SK-N-SH (cell line): ENCODE data around the gene RPS5. TPM values are rescaled to one million over a fixed set of nuclear protein-coding genes. Genes with fewer than 3 reads are reported as not detected.

ENCODE experiments used
- CTCF ChIA-PET: fragments of 300-600, 350-600 bp; formaldehyde crosslinking; extraction: SDS; loops from one replicate; lab custom pipeline; 2021; lab: Yijun Ruan, JAX
- POLR2A ChIA-PET: fragments of 350-600 bp; sonication (Branson Sonifier 250); formaldehyde crosslinking; extraction: SDS; loops from one replicate; lab custom pipeline; 2020; ENCODE audit warnings: antibody characterized with exemption, inconsistent platforms; lab: Yijun Ruan, JAX
- DNase-seq: peaks from one replicate; pipeline ENCODE4 v3.0.0; 2012
- H2AFZ ChIP-seq: fragments of 200-600 bp; sonication (generic); 2 replicates; pipeline ENCODE4 v1.8.1; 2016; ENCODE audit warnings: antibody characterized with exemption, mild to moderate bottlenecking, low read depth
- H3F3A ChIP-seq: fragments of 200-600 bp; sonication (generic); replicated peaks from 2 replicates; pipeline ENCODE3; 2016; ENCODE audit warnings: antibody characterized with exemption, mild to moderate bottlenecking; ENCODE audit not compliant: insufficient read depth
- H3K27ac ChIP-seq, 2 experiments: fragments of 200-500 bp in 1 of 2; fragments of 200-600 bp in 1 of 2; sonication (Bioruptor generic) in 1 of 2; sonication (generic), shearing (Covaris generic) in 1 of 2; 2 replicates each; pipeline versions ENCODE4 v1.5.1 to v1.6.1; 2014 to 2016; ENCODE audit warnings: low read depth in 2 of 2, inconsistent platforms in 1 of 2, low read length in 1 of 2, mild to moderate bottlenecking in 1 of 2, mixed read lengths in 1 of 2
- H3K27me3 ChIP-seq: fragments of 200-600 bp; sonication (generic), shearing (Covaris generic); 2 replicates; pipeline ENCODE4 v1.6.1; 2016; ENCODE audit warnings: mixed run types; ENCODE audit not compliant: insufficient read depth
- H3K36me3 ChIP-seq, 2 experiments: fragments of 200-500 bp in 1 of 2; fragments of 200-600 bp in 1 of 2; sonication (Bioruptor generic) in 1 of 2; sonication (generic) in 1 of 2; replicated peaks in 1 of 2; 2 replicates each; pipeline versions ENCODE3 to v1.5.1; 2014 to 2016; ENCODE audit warnings: low read length in 1 of 2, mild to moderate bottlenecking in 1 of 2; ENCODE audit not compliant: insufficient read depth in 2 of 2, control insufficient read depth in 1 of 2
- H3K4me1 ChIP-seq, 2 experiments: fragments of 200-500 bp in 1 of 2; fragments of 200-600 bp in 1 of 2; sonication (Bioruptor generic) in 1 of 2; sonication (generic), shearing (Covaris generic) in 1 of 2; 2 replicates each; pipeline versions ENCODE4 v1.5.1 to v1.6.1; 2014 to 2016; ENCODE audit warnings: low read depth in 1 of 2, low read length in 1 of 2, mixed run types in 1 of 2; ENCODE audit not compliant: insufficient read depth in 2 of 2, control insufficient read depth in 1 of 2
- H3K4me2 ChIP-seq: fragments of 200-600 bp; sonication (generic), shearing (Covaris generic); 2 replicates; pipeline ENCODE4 v1.6.1; 2017; ENCODE audit warnings: mixed run types
- H3K4me3 ChIP-seq, 2 experiments: fragments of 200-500 bp in 1 of 2; fragments of 200-600 bp in 1 of 2; sonication (Bioruptor generic) in 1 of 2; sonication (generic), shearing (Covaris generic) in 1 of 2; 2 replicates each; pipeline versions ENCODE4 v1.5.1 to v1.8.1; 2014 to 2016; ENCODE audit warnings: low read depth in 2 of 2, inconsistent platforms in 1 of 2, low read length in 1 of 2, mild to moderate bottlenecking in 1 of 2, mixed read lengths in 1 of 2, moderate library complexity in 1 of 2
- H3K79me2 ChIP-seq: fragments of 200-600 bp; sonication (generic); 2 replicates; pipeline ENCODE4 v1.8.1; 2017; ENCODE audit warnings: mild to moderate bottlenecking; ENCODE audit not compliant: insufficient read depth
- H3K9ac ChIP-seq: fragments of 200-600 bp; sonication (generic); 2 replicates; pipeline ENCODE4 v1.6.1; 2017; ENCODE audit warnings: mixed run types
- H3K9me2 ChIP-seq: fragments of 200-600 bp; sonication (generic); 2 replicates; pipeline ENCODE4 v1.6.1; 2017; ENCODE audit warnings: mixed run types
- H3K9me3 ChIP-seq: fragments of 200-600 bp; sonication (generic); 2 replicates; pipeline ENCODE4 v1.6.1; 2017; ENCODE audit warnings: mixed run types, mild to moderate bottlenecking, moderate library complexity
- H4K20me1 ChIP-seq: fragments of 200-600 bp; sonication (generic); 2 replicates; pipeline ENCODE4 v1.6.1; 2017; ENCODE audit warnings: mild to moderate bottlenecking, mixed run types; ENCODE audit not compliant: insufficient read depth
- EZH2phosphoT487 ChIP-seq: fragments of 200-600 bp; sonication (generic); IDR thresholded peaks from 2 replicates; pipeline ENCODE4 v1.6.1; 2017; ENCODE audit warnings: low read depth, mixed run types, mild to moderate bottlenecking, antibody characterized with exemption, moderate library complexity, borderline replicate concordance
- FOXJ3 ChIP-seq: sonication (generic); formaldehyde crosslinking; IDR thresholded peaks from 2 replicates; pipeline ENCODE4 v1.5.1; 2020; ENCODE audit warnings: mild to moderate bottlenecking, missing genetic modification reagents
- FOXM1 ChIP-seq: IDR thresholded peaks from 2 replicates; pipeline ENCODE4 v1.4.0; 2012; ENCODE audit warnings: low read depth, mild to moderate bottlenecking
- MEF2A ChIP-seq: IDR thresholded peaks from 2 replicates; pipeline ENCODE4 v1.4.0; 2012; ENCODE audit warnings: low read depth, borderline replicate concordance
- MXI1 ChIP-seq: IDR thresholded peaks from 2 replicates; pipeline ENCODE4 v1.6.1; 2012; ENCODE audit warnings: mild to moderate bottlenecking, low read depth, low read length, improper control_type of control experiment
- POLR2AphosphoS5 ChIP-seq: IDR thresholded peaks from 2 replicates; pipeline ENCODE4 v1.6.1; 2012; ENCODE audit warnings: low read depth, low read length
- RCOR1 ChIP-seq: fragments of 150-350 bp; IDR thresholded peaks from 2 replicates; pipeline ENCODE4 v1.6.1; 2017; ENCODE audit warnings: antibody characterized with exemption, low read length
- TAF1 ChIP-seq: IDR thresholded peaks from 2 replicates; pipeline ENCODE4 v1.6.1; 2012; ENCODE audit warnings: low read depth, mild to moderate bottlenecking, low read length, moderate library complexity, borderline replicate concordance
- TEAD4 ChIP-seq: IDR thresholded peaks from 2 replicates; pipeline ENCODE4 v1.4.0; 2012; ENCODE audit warnings: mild to moderate bottlenecking, borderline replicate concordance; ENCODE audit not compliant: insufficient read depth
- YY1 ChIP-seq: IDR thresholded peaks from 2 replicates; pipeline ENCODE4 v1.4.0; 2012; ENCODE audit warnings: low read depth, mild to moderate bottlenecking
- WGBS: methylation state at CpG from one replicate; pipeline ENCODE4 v1.1.6; 2017; ENCODE audit warnings: low lambda C conversion rate; 5-methylcytosine and 5-hydroxymethylcytosine counted together
- polyA plus RNA-seq, 3 experiments: library from polyadenylated mRNA; depleted of rRNA; stranded (reverse); fragments of >200 nt; gene quantifications; 2 replicates each; pipeline ENCODE4 v1.2.3, GENCODE V29; 2012
- TF ChIP-seq, protein P1 (sequence below): IDR thresholded peaks from 2 replicates; pipeline ENCODE4 v1.4.0; 2012; ENCODE audit warnings: low read depth, borderline replicate concordance
- TF ChIP-seq, protein P2 (sequence below): IDR thresholded peaks from 2 replicates; pipeline ENCODE4 v1.4.0; 2012; ENCODE audit warnings: low read depth, borderline replicate concordance
- TF ChIP-seq, protein P3 (sequence below): IDR thresholded peaks from 2 replicates; pipeline ENCODE4; 2012

Gene RPS5
- polyA plus RNA-seq, 1 of the 3 experiments (the other 2 are of a cell fraction) = 4,334 TPM

- TF ChIP-seq, protein P1, sequence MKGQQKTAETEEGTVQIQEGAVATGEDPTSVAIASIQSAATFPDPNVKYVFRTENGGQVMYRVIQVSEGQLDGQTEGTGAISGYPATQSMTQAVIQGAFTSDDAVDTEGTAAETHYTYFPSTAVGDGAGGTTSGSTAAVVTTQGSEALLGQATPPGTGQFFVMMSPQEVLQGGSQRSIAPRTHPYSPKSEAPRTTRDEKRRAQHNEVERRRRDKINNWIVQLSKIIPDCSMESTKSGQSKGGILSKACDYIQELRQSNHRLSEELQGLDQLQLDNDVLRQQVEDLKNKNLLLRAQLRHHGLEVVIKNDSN = no peak; the same call in 1 of the 2 replicates
- TF ChIP-seq MEF2A (no peak), YY1 (no peak), FOXM1 (no peak), FOXJ3 (CRISPR knock-in tag) (no peak), POLR2AphosphoS5 (peak; percentile 98)
- TF ChIP-seq, protein P2, sequence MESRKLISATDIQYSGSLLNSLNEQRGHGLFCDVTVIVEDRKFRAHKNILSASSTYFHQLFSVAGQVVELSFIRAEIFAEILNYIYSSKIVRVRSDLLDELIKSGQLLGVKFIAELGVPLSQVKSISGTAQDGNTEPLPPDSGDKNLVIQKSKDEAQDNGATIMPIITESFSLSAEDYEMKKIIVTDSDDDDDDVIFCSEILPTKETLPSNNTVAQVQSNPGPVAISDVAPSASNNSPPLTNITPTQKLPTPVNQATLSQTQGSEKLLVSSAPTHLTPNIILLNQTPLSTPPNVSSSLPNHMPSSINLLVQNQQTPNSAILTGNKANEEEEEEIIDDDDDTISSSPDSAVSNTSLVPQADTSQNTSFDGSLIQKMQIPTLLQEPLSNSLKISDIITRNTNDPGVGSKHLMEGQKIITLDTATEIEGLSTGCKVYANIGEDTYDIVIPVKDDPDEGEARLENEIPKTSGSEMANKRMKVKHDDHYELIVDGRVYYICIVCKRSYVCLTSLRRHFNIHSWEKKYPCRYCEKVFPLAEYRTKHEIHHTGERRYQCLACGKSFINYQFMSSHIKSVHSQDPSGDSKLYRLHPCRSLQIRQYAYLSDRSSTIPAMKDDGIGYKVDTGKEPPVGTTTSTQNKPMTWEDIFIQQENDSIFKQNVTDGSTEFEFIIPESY = 0 out of 2 replicates have a peak, but pooled peaks have one; percentile 57
- TF ChIP-seq, protein P3, sequence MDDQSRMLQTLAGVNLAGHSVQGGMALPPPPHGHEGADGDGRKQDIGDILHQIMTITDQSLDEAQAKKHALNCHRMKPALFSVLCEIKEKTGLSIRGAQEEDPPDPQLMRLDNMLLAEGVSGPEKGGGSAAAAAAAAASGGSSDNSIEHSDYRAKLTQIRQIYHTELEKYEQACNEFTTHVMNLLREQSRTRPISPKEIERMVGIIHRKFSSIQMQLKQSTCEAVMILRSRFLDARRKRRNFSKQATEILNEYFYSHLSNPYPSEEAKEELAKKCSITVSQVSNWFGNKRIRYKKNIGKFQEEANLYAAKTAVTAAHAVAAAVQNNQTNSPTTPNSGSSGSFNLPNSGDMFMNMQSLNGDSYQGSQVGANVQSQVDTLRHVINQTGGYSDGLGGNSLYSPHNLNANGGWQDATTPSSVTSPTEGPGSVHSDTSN = peak; percentile 50; the same call in 1 of the 2 replicates
Measured at GRCh38 chr19:58386576-58387337, at the start of gene RPS5 (continued).

GRCh38 chr19:58338336-58338735, 48.7 kb upstream of the RPS5 start:
- Histone ChIP-seq H3K4me2 (no peak overlapping the region), H3K27ac (no peak overlapping the region), H3K9ac (no peak overlapping the region), H3K79me2 (peaks cover 14% of the 10 kb centered on the region; the same call in 1 of the 2 replicates), H3K9me2 (no peaks in the 10 kb centered on the region), H3K36me3 (peaks cover 24 to 52% of the 10 kb centered on the region in 2 experiments), H3K9me3 (no peaks in the 10 kb centered on the region), H3K27me3 (no peaks in the 10 kb centered on the region), H4K20me1 (no peaks in the 10 kb centered on the region), H3K4me3 (no peak overlapping the region), H3K4me1 (no peaks in the 10 kb centered on the region), H3F3A (no peaks in the 10 kb centered on the region), H2AFZ (no peak overlapping the region)
- ChIA-PET CTCF (no interaction called here), POLR2A (no interaction called here)
- DNase-seq = no peak
- TF ChIP-seq TEAD4 (no peak), RCOR1 (no peak), FOXM1 (no peak), TAF1 (no peak), MXI1 (no peak), EZH2phosphoT487 (no peak)
- 97% methylated on average over 8 of the region's 11 CpGs for WGBS
